GM12875 (cell line): ENCODE results near the gene FAM177A1.

Source experiments
- H3K4me3 ChIP-seq: one replicate; pipeline ENCODE4 v1.5.1; 2011; ENCODE audit warnings: low read depth, low read length, control low read depth
- TF ChIP-seq, protein P1 (sequence below): IDR thresholded peaks from 2 replicates; pipeline ENCODE4 v1.5.1; 2011; ENCODE audit warnings: low read depth, mild to moderate bottlenecking, control low read depth, inconsistent platforms, low read length, moderate library complexity, borderline replicate concordance; ENCODE audit not compliant: insufficient read depth

FAM177A1 gene

DNA sequence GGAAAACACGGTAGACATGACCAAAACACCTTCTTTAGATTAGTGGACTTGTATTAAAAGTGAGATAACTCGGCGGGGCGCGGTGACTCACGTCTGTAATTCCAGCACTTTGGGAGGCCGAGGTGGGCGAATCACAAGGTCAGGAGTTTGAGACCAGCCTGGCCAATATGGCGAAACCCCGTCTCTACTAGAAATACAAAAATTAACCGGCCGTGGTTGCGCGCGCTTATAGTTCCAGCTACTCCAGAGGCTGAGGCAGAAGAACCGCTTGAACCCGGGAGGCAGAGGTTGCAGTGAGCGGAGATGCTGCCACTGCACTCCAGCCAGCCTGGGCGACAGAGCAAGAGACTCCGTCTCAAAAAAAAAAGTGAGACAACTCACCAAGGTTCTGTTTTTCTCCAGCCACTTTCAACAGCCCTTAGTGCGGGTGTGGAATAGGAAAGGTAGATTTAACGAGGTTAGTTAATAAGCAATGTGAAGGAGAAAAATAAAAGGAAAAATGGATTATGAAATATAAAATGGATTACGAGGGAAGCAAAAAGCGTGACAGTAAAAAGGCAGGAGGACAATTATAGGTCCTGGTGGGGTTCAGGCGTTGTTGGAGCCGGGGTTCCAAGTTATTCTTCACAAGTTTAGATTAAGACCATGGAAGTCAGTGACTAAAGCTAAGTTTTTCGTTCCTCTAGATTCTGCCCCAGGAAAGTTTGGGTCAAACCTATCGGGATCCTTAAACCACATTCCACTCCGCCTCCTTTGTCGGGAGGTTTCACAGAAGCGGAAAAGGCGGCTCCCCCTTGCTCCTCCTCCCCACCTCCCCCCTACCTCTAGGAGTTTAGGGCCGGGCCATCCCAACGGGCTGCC, 75.2 kb downstream of the FAM177A1 start:
- peak overlapping the region; percentile 51 for H3K4me3 ChIP-seq
- TF ChIP-seq, protein P1, sequence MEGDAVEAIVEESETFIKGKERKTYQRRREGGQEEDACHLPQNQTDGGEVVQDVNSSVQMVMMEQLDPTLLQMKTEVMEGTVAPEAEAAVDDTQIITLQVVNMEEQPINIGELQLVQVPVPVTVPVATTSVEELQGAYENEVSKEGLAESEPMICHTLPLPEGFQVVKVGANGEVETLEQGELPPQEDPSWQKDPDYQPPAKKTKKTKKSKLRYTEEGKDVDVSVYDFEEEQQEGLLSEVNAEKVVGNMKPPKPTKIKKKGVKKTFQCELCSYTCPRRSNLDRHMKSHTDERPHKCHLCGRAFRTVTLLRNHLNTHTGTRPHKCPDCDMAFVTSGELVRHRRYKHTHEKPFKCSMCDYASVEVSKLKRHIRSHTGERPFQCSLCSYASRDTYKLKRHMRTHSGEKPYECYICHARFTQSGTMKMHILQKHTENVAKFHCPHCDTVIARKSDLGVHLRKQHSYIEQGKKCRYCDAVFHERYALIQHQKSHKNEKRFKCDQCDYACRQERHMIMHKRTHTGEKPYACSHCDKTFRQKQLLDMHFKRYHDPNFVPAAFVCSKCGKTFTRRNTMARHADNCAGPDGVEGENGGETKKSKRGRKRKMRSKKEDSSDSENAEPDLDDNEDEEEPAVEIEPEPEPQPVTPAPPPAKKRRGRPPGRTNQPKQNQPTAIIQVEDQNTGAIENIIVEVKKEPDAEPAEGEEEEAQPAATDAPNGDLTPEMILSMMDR: no peak

GRCh38 chr14:35121887-35122695, 76.0 kb downstream of the FAM177A1 start, which contains the start of the genes PPP2R3C and PRORP:
TSS of gene PPP2R3C (minus strand) at chr14:35121990. CDS start at chr14:35121959, 31 bp downstream.
TSS of gene PRORP (plus strand) at chr14:35122552. CDS start at chr14:35123246, 694 bp downstream.
- peak within 1 kb of the TSS; percentile 51 for H3K4me3 ChIP-seq

DNA sequence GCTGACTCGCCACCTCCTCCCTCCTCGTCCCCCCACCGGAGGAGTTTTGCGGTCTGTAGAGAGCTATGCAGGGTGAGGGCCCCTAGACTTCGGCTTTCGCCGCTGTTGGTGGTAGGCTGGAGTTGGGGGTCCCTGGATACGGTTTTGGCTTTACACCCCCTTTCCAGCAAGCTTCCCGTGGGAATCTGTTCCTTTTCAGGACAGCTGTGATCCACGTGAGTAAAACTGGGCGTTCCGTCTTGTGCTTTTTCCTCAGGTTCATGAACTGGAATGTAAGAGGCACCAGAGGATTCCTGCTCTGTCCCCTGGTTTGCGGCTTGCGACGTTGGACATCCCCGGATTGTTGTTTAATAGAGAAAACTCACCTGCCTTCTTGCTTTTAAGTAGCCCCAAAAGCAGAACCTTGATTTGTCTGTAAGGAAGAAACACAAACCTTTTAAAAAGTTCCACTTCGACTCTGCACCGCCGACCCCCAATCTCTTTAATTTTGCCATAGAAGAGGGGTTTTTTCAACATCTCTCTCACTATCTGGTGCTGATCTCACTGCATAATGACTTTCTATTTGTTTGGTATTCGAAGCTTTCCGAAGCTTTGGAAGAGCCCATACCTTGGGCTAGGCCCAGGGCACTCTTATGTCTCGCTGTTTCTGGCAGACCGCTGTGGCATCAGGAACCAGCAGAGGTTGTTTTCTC, 76.8 kb downstream of the FAM177A1 start:
- H3K4me3 ChIP-seq: peak overlapping the region; percentile 51

More at GRCh38 chr14:35121887-35122695, 76.0 kb downstream of the FAM177A1 start, which contains the start of the genes PPP2R3C and PRORP:
- TF ChIP-seq, protein P1: no peak

GRCh38 chr14:35123388-35123703, 77.3 kb downstream of the FAM177A1 start:
- TF ChIP-seq, protein P1: no peak
- H3K4me3 ChIP-seq: peak overlapping the region; percentile 51

More for the DNA sequence above, 76.8 kb downstream of the FAM177A1 start:
- TF ChIP-seq, protein P1: no peak

DNA sequence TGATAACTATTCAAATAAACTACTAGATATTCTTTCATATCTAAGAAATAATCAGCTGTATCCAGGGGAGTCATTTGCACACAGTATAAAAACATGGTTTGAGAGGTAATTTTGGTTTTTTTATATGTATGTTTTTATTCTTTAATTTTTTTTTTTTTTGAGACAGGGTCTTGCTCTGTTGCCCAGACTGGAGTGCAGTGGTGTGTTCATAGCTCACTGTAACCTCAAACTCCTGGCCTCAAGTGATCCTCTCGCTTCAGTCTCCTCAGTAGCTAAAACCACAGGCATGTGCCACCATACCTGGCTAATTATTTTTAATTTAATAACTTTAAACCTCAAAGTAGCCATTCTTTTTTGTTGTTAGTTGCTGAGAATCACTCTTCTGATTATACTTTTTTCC, 78.1 kb downstream of the FAM177A1 start:
- H3K4me3 ChIP-seq: no peak overlapping the region
- TF ChIP-seq, protein P1: no peak
